Activated CD4-positive, alpha-beta T cell treated with anti-CD3 and anti-CD28 coated beads, Interleukin-2, Interleukin-6, amounts not matched to agents 100 ng/mL and 50 ng/mL, durations not matched to agents 16 hours and 8 hours (primary cell): ENCODE results near the gene QSOX2.
A peak's percentile ranks its signal among the peaks of the same experiment; 100 is the strongest.

Source experiments
- DNase-seq: peaks from one replicate; pipeline ENCODE4 v3.0.0-alpha.2; 2020

Gene QSOX2

GRCh38 chr9:136235709-136236455, 9.7 kb downstream of the QSOX2 start:
- no peak for DNase-seq

- DNase-seq: no peak
Observed at GRCh38 chr9:136235171-136235570, 10.4 kb downstream of the QSOX2 start.

- no peak for DNase-seq
Observed at GRCh38 chr9:136234597-136234996, 11.0 kb downstream of the QSOX2 start.

GRCh38 chr9:136233868-136234267, 11.7 kb downstream of the QSOX2 start:
- no peak for DNase-seq

- DNase-seq: peak; percentile 23
Observed at GRCh38 chr9:136233411-136233810, 12.2 kb downstream of the QSOX2 start.

- no peak for DNase-seq
Observed at GRCh38 chr9:136232969-136233368, 12.6 kb downstream of the QSOX2 start.

GRCh38 chr9:136231478-136232297, 13.9 kb downstream of the QSOX2 start:
- peak; percentile 71 for DNase-seq

- no peak for DNase-seq
Observed at GRCh38 chr9:136230773-136231172, 14.8 kb downstream of the QSOX2 start.

GRCh38 chr9:136230365-136230764, 15.2 kb downstream of the QSOX2 start:
- no peak for DNase-seq

GRCh38 chr9:136229096-136230065, 16.2 kb downstream of the QSOX2 start:
- no peak for DNase-seq

- DNase-seq: peak; percentile 42
Observed at GRCh38 chr9:136228107-136228875, 17.3 kb downstream of the QSOX2 start.

GRCh38 chr9:136226680-136227407, 18.8 kb downstream of the QSOX2 start:
- DNase-seq: no peak

GRCh38 chr9:136225748-136226679, 19.6 kb downstream of the QSOX2 start:
- peak; percentile 79 for DNase-seq

GRCh38 chr9:136225366-136225747, 20.3 kb downstream of the QSOX2 start:
- no peak for DNase-seq

- no peak for DNase-seq
Observed at GRCh38 chr9:136223871-136224640, 21.6 kb downstream of the QSOX2 start.

GRCh38 chr9:136222906-136223285, 22.7 kb downstream of the QSOX2 start:
- no peak for DNase-seq

GRCh38 chr9:136222166-136222905, 23.3 kb downstream of the QSOX2 start:
- DNase-seq: no peak

GRCh38 chr9:136220017-136220729, 25.4 kb downstream of the QSOX2 start:
- peak; percentile 58 for DNase-seq
